ENCODE measurements around the gene KDM6B.

KDM6B gene

GRCh38 chr17:7837408-7838088, 3.5 kb downstream of the KDM6B start:
- Mint-ChIP-seq H3K9me3 (no peaks in the 10 kb centered on the region), H3K27ac (peak overlapping the region; percentile 79 to 99 (median 91)), H3K27me3 (ENCODE audit: low read depth) (peaks cover 4% of the 10 kb centered on the region), H3K4me3 (peak overlapping the region; percentile 94 to 97 (median 96)), H3K4me1 (peaks cover 58% of the 10 kb centered on the region), H3K36me3 (ENCODE audit: low read depth) (peaks cover 10% of the 10 kb centered on the region)
- TF ChIP-seq CTCF (IDR thresholded peaks at IDR 0.05; ENCODE audit: unreplicated experiment in 3 of 3) = no peak

GRCh38 chr17:7838090-7839075, 4.4 kb downstream of the KDM6B start:
- no peak for TF ChIP-seq CTCF (IDR thresholded peaks at IDR 0.05; ENCODE audit: unreplicated experiment in 3 of 3)
- Mint-ChIP-seq H3K36me3 (ENCODE audit: low read depth) (peaks cover 10% of the 10 kb centered on the region), H3K27me3 (ENCODE audit: low read depth) (peaks cover under 1% of the 10 kb centered on the region), H3K9me3 (no peaks in the 10 kb centered on the region), H3K27ac (peak overlapping the region; percentile 91 to 99 (median 96)), H3K4me3 (peak overlapping the region; percentile 94 to 97 (median 96)), H3K4me1 (peaks cover 55% of the 10 kb centered on the region)

- H3K36me3 Mint-ChIP-seq (ENCODE audit: low read depth) = peaks cover 10% of the 10 kb centered on the region
- H3K4me3 Mint-ChIP-seq = peak overlapping the region; percentile 94 to 97 (median 96)
- peak overlapping the region; percentile 91 to 99 (median 96) for H3K27ac Mint-ChIP-seq
- no peak for TF ChIP-seq CTCF (IDR thresholded peaks at IDR 0.05; ENCODE audit: unreplicated experiment in 3 of 3)
- no peaks in the 10 kb centered on the region for H3K9me3 Mint-ChIP-seq
- peaks cover 50% of the 10 kb centered on the region for H3K4me1 Mint-ChIP-seq
- no peaks in the 10 kb centered on the region for H3K27me3 Mint-ChIP-seq (ENCODE audit: low read depth)
Observed at GRCh38 chr17:7839190-7839875, 5.3 kb downstream of the KDM6B start.

GRCh38 chr17:7839876-7840261, 5.9 kb downstream of the KDM6B start:
- Mint-ChIP-seq H3K4me3 (peak overlapping the region; percentile 94 to 97 (median 96)), H3K27ac (peak overlapping the region; percentile 91 to 96 (median 95)), H3K36me3 (ENCODE audit: low read depth) (peaks cover 10% of the 10 kb centered on the region), H3K9me3 (no peaks in the 10 kb centered on the region), H3K4me1 (peaks cover 50% of the 10 kb centered on the region), H3K27me3 (ENCODE audit: low read depth) (no peaks in the 10 kb centered on the region)
- no peak for TF ChIP-seq CTCF (IDR thresholded peaks at IDR 0.05; ENCODE audit: unreplicated experiment in 3 of 3)

- H3K27ac Mint-ChIP-seq = peak overlapping the region; percentile 91 to 96 (median 95)
- H3K27me3 Mint-ChIP-seq (ENCODE audit: low read depth) = no peaks in the 10 kb centered on the region
- H3K4me3 Mint-ChIP-seq = peak overlapping the region; percentile 94 to 97 (median 96)
- no peaks in the 10 kb centered on the region for H3K9me3 Mint-ChIP-seq
- peaks cover 10% of the 10 kb centered on the region for H3K36me3 Mint-ChIP-seq (ENCODE audit: low read depth)
- peaks cover 50% of the 10 kb centered on the region for H3K4me1 Mint-ChIP-seq
- TF ChIP-seq CTCF (IDR thresholded peaks at IDR 0.05; ENCODE audit: unreplicated experiment in 3 of 3) = no peak
Observed at GRCh38 chr17:7840441-7840840, 6.4 kb downstream of the KDM6B start.

Measured in nephron (organoid).